ENCODE measurements around the gene BLVRB.

Gene BLVRB

DNA sequence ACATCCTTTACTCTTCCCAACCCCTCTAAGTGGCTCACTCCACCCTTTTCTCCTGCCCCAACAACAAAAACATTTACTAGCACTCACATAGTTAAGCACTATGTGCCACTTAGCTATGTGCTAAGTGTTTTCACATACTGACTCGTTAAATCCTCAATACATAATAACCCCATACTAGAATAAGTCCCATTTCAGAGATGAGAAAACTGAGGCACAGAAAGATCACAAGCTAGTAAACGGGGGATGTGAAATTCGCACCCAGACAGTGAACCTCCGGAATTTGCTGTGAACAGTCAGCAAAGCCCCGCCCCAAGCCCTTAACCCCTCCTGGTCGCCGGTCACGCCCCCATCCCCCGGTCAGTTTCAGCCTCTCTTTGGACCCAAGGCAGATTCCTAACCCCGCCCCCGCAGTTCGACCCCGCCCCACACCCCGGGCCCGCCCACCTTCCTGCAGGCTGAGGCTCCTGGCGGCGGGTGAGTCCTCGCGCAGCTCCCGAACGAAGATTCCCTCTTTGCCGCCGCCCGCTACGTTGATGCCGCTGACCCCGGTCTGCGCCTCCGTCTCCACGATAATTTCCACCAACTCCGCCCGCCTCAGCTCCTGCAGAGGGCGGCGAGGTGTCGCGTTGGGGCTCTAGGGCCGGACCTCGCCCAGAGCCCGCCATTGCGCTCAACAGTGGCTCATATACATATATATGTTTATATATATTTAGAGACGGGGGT lies 62.1 kb downstream of the BLVRB start:
- peak; percentile 96 for DNase-seq
- H3K27ac ChIP-seq, result peak overlapping the region; percentile 63
- H3K36me3 ChIP-seq, result no peaks in the 10 kb centered on the region
- H3K9me3 ChIP-seq (ENCODE audit: severe bottlenecking), result no peaks in the 10 kb centered on the region
- no peaks in the 10 kb centered on the region for H3K27me3 ChIP-seq (ENCODE audit: insufficient read depth, low read depth, severe bottlenecking)
- TF ChIP-seq CTCF (IDR thresholded peaks at IDR 0.05; ENCODE audit: low read depth, low read length), result no peak
- H3K4me3 ChIP-seq (ENCODE audit: low read depth, low read length), result peak overlapping the region; percentile 73

- H3K27me3 ChIP-seq (ENCODE audit: insufficient read depth, low read depth, severe bottlenecking), result no peaks in the 10 kb centered on the region
- DNase-seq, result no peak
- no peaks in the 10 kb centered on the region for H3K9me3 ChIP-seq (ENCODE audit: severe bottlenecking)
- H3K36me3 ChIP-seq, result no peaks in the 10 kb centered on the region
- no peak for TF ChIP-seq CTCF (IDR thresholded peaks at IDR 0.05; ENCODE audit: low read depth, low read length)
- no peak overlapping the region for H3K27ac ChIP-seq
- no peak overlapping the region for H3K4me3 ChIP-seq (ENCODE audit: low read depth, low read length)
These were observed 65.0 kb downstream of the BLVRB start for GRCh38 chr19:40400559-40400958.

DNA sequence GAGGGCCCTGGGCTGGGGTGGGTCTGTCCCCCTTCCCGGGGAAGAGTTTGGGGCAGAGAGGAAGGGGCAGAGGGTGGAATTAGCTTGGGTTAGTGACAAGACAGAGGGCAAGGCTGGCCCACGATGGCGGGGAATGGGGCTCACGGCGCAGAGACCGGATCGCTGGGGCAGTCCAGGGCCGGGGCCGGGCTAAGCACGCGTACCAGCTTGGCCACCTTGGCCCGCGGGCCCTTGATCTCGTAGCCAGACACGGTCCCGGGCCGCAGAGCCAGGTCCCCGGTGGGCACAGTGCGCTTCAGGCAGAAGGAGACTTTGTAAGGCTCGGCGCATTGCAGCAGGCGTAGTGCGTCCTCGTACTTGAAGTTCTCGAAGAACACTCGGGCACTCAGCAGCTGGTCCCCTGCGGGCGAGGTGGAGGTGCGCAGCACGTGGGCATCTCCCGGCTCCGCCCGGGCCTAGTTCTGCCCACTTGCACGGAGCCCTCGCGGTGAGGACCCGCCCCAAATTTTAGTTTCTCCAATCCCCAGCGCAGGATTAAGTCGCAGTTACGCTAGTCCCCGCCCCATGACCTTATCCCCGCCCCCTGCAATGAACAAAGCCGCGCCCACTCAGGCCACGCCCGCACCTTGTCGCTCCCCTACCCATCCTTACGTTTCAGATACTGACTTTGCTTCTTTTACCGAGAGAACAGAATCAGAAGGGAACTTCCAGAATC lies 67.0 kb downstream of the BLVRB start:
- no peak overlapping the region for H3K27ac ChIP-seq
- no peaks in the 10 kb centered on the region for H3K9me3 ChIP-seq (ENCODE audit: severe bottlenecking)
- no peak for TF ChIP-seq CTCF (IDR thresholded peaks at IDR 0.05; ENCODE audit: low read depth, low read length)
- H3K27me3 ChIP-seq (ENCODE audit: insufficient read depth, low read depth, severe bottlenecking), result no peaks in the 10 kb centered on the region
- no peaks in the 10 kb centered on the region for H3K36me3 ChIP-seq
- H3K4me3 ChIP-seq (ENCODE audit: low read depth, low read length), result no peak overlapping the region
- no peak for DNase-seq

All from WERI-Rb-1 (cell line).